SK-N-MC (cell line): ENCODE measurements around the gene DNAAF5.
"Not testable (repeated sequence)": the region's sequence is repeated elsewhere in the genome, so short reads cannot be mapped to it uniquely, and the experiment has no call there.

ENCODE experiments used
- EZH2 ChIP-seq: fragments of 200-600 bp; sonication (generic); IDR thresholded peaks from one replicate; pipeline ENCODE4 v1.6.1; 2017; ENCODE audit warnings: antibody characterized with exemption
- FOXP2 ChIP-seq: optimal IDR thresholded peaks from 2 replicates; pipeline ENCODE3; 2011; ENCODE audit warnings: mild to moderate bottlenecking, moderate library complexity; ENCODE audit not compliant: insufficient read depth; ENCODE audit errors: extremely low read length, control extremely low read depth
- POLR2AphosphoS5 ChIP-seq: IDR thresholded peaks from 2 replicates; pipeline ENCODE4 v1.6.1; 2012; ENCODE audit warnings: mild to moderate bottlenecking, low read depth, low read length, borderline replicate concordance

- TF ChIP-seq POLR2AphosphoS5, EZH2, FOXP2: not testable (repeated sequence)
Observed at GRCh38 chr7:803796-804195, 77.3 kb downstream of the DNAAF5 start.
